HepG2 (cell line): ENCODE results near the gene IGSF21.

ENCODE experiments used
- CTCF ChIP-seq: sonication (generic); formaldehyde crosslinking; IDR thresholded peaks from 2 replicates; pipeline ENCODE4 v1.5.0; 2020; ENCODE audit warnings: mild to moderate bottlenecking, missing genetic modification reagents, moderate library complexity
- E2F1 ChIP-seq: sonication (generic); formaldehyde crosslinking; IDR thresholded peaks from 2 replicates; pipeline ENCODE4 v1.5.0; 2020; ENCODE audit warnings: missing genetic modification reagents
- FIP1L1 ChIP-seq: fragments of 200-400 bp; formaldehyde crosslinking; IDR thresholded peaks from 2 replicates; pipeline ENCODE4 v1.6.1; 2018; ENCODE audit warnings: low read depth, mild to moderate bottlenecking, low read length, moderate library complexity, borderline replicate concordance; ENCODE audit not compliant: insufficient read depth
- FLYWCH1 ChIP-seq: sonication (generic); formaldehyde crosslinking; IDR thresholded peaks from 2 replicates; pipeline ENCODE4 v1.8.1; 2023; ENCODE audit warnings: mild to moderate bottlenecking, missing genetic modification reagents
- JUNB ChIP-seq: sonication (generic); formaldehyde crosslinking; IDR thresholded peaks from 2 replicates; pipeline ENCODE4 v1.8.0; 2022; ENCODE audit warnings: missing genetic modification reagents, mild to moderate bottlenecking, borderline replicate concordance
- KAT2B ChIP-seq: fragments of 150-350 bp; IDR thresholded peaks from 2 replicates; pipeline ENCODE4 v1.6.1; 2014; ENCODE audit warnings: low read depth, low read length, borderline replicate concordance
- KAT8 ChIP-seq: IDR thresholded peaks from 2 replicates; pipeline ENCODE4 v1.6.1; 2016; ENCODE audit warnings: missing genetic modification reagents, missing compliant biosample characterization
- KLF11 ChIP-seq: IDR thresholded peaks from 2 replicates; pipeline ENCODE4 v1.6.1; 2016; ENCODE audit warnings: missing compliant biosample characterization
- KLF9 ChIP-seq: IDR thresholded peaks from 2 replicates; pipeline ENCODE4 v1.6.1; 2016; ENCODE audit warnings: low read depth
- POLR2A ChIP-seq, 2 experiments: IDR thresholded peaks; 2 replicates each; pipeline ENCODE4 v1.6.1; 2011; ENCODE audit warnings: low read depth in 2 of 2, low read length in 2 of 2, mild to moderate bottlenecking in 1 of 2, moderate library complexity in 1 of 2; ENCODE audit not compliant: insufficient read depth in 1 of 2
- PRDM10 ChIP-seq: sonication (generic); formaldehyde crosslinking; IDR thresholded peaks from 2 replicates; pipeline ENCODE4 v1.4.0; 2020; ENCODE audit warnings: low read depth, missing genetic modification reagents
- SALL1 ChIP-seq: sonication (generic); formaldehyde crosslinking; IDR thresholded peaks from 2 replicates; pipeline ENCODE4 v1.8.0; 2022; ENCODE audit warnings: mild to moderate bottlenecking, missing genetic modification reagents
- ZBTB20 ChIP-seq: sonication (generic); formaldehyde crosslinking; IDR thresholded peaks from 2 replicates; pipeline ENCODE4 v1.8.1; 2023; ENCODE audit warnings: missing genetic modification reagents, low read depth, mild to moderate bottlenecking, borderline replicate concordance
- ZNF510 ChIP-seq: sonication (generic); formaldehyde crosslinking; IDR thresholded peaks from 2 replicates; pipeline ENCODE4 v1.4.0; 2020; ENCODE audit warnings: low read depth, mild to moderate bottlenecking, missing genetic modification reagents

- TF ChIP-seq CTCF, result no peak
- TF ChIP-seq ZNF510 (CRISPR knock-in tag), result no peak
- no peak for TF ChIP-seq FLYWCH1
- TF ChIP-seq JUNB (CRISPR knock-in tag), result no peak
- TF ChIP-seq POLR2A (IDR thresholded peaks at IDR 0.05; ENCODE audit: insufficient read depth in 1 of 2, low read depth in 2 of 2, low read length in 2 of 2), result no peak
- TF ChIP-seq FIP1L1, result no peak
- no peak for TF ChIP-seq KLF11 (CRISPR knock-in tag)
- TF ChIP-seq KLF9 (CRISPR knock-in tag), result no peak
- TF ChIP-seq SALL1 (CRISPR knock-in tag), result no peak
- no peak for TF ChIP-seq ZBTB20 (CRISPR knock-in tag)
- no peak for TF ChIP-seq KAT2B
- no peak for TF ChIP-seq PRDM10 (CRISPR knock-in tag)
- TF ChIP-seq KAT8, result no peak
- no peak for TF ChIP-seq E2F1
These were observed 294.3 kb downstream of the IGSF21 start for GRCh38 chr1:18401921-18402320.
